ENCODE data around the gene RCOR2.

GRCh38 chr11:63937713-63938478 is 20.9 kb upstream of the RCOR2 start:
- TF ChIP-seq CTCF (IDR thresholded peaks at IDR 0.05): no peak
- TF ChIP-seq ZFX (IDR thresholded peaks at IDR 0.05; ENCODE audit: borderline replicate concordance): no peak
